DOHH2 (cell line): ENCODE data around the gene CYP1A2.

Source experiments
- EZH2phosphoT487 ChIP-seq: fragments of 200-600 bp; sonication (generic); IDR thresholded peaks from 2 replicates; pipeline ENCODE4 v1.6.1; 2017; ENCODE audit warnings: borderline replicate concordance, mild to moderate bottlenecking, antibody characterized with exemption, low read length, moderate library complexity, mixed read lengths
- TF ChIP-seq, protein P1 (sequence below): fragments of 200-600 bp; sonication (generic); IDR thresholded peaks from one replicate; pipeline ENCODE4 v1.5.1; 2014; ENCODE audit warnings: antibody characterized with exemption, mild to moderate bottlenecking, low read depth, low read length; ENCODE audit not compliant: poor library complexity, severe bottlenecking

DNA sequence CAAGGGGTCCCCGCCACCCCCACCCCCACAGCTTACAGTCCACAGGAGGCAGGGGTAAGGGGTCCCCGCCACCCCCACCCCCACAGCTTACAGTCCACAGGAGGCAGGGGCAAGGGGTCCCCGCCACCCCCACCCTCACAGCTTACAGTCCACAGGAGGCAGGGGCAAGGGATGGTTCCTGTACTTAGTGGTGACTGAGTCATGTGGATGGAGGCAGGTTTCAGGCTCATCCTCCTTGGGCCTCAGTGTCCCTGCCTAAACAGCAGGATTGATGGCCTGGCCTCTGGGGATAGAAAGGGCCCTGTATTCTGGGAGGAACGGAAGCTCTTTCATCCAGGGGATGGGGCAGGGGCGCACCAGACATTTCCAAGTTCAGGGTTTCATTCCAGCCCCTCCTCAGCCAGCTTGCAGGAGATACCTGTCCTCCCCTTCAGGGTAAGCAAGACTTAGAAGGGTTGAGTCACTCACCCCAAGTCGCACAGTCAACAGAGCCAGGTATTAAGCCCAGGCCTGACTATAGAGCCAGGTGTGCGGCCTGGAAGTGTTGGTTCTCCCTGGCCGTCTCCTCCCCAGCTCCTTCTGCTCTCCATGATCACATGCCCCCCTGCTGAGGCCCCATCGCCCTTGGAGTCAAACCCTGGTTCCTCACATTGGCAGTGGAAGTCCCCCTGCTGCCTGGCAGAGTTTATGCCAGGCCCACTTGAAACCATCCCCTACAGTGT lies 45.8 kb downstream of the CYP1A2 start:
- TF ChIP-seq, protein P1, sequence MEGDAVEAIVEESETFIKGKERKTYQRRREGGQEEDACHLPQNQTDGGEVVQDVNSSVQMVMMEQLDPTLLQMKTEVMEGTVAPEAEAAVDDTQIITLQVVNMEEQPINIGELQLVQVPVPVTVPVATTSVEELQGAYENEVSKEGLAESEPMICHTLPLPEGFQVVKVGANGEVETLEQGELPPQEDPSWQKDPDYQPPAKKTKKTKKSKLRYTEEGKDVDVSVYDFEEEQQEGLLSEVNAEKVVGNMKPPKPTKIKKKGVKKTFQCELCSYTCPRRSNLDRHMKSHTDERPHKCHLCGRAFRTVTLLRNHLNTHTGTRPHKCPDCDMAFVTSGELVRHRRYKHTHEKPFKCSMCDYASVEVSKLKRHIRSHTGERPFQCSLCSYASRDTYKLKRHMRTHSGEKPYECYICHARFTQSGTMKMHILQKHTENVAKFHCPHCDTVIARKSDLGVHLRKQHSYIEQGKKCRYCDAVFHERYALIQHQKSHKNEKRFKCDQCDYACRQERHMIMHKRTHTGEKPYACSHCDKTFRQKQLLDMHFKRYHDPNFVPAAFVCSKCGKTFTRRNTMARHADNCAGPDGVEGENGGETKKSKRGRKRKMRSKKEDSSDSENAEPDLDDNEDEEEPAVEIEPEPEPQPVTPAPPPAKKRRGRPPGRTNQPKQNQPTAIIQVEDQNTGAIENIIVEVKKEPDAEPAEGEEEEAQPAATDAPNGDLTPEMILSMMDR = no peak
- TF ChIP-seq EZH2phosphoT487 = no peak
